Breast epithelium (tissue), 4 donors: Measurements from ENCODE around the gene MYCN. TPM values are rescaled to one million over a fixed set of nuclear protein-coding genes. Genes with fewer than 3 reads are reported as not detected.
"Not testable (repeated sequence)": the region's sequence is repeated elsewhere in the genome, so short reads cannot be mapped to it uniquely, and the experiment has no call there.

Experiments used
- DNase-seq, 2 donors: peaks; one replicate each; pipeline ENCODE4 v3.0.0-alpha.2; 2019; ENCODE audit warnings: low spot score in 2 of 2
- H3K27ac ChIP-seq, 2 donors: fragments of 200-600 bp; sonication (generic) in 1 of 2; one replicate each; pipeline ENCODE4 v1.5.1; 2016 to 2019; ENCODE audit warnings: mild to moderate bottlenecking in 1 of 2
- H3K27me3 ChIP-seq, 2 donors: fragments of 200-600 bp; sonication (generic) in 1 of 2; one replicate each; pipeline versions ENCODE4 v1.5.1 to v1.6.0; 2017 to 2019; ENCODE audit warnings: control low read depth in 1 of 2, mild to moderate bottlenecking in 1 of 2
- H3K36me3 ChIP-seq: fragments of 200-600 bp; one replicate; pipeline ENCODE4 v1.5.1; 2019
- H3K4me1 ChIP-seq, 2 donors: fragments of 200-600 bp; sonication (generic); one replicate each; pipeline ENCODE4 v1.5.1; 2016 to 2019; ENCODE audit warnings: control low read depth in 1 of 2
- H3K4me3 ChIP-seq, 3 donors: fragments of 200-600 bp; sonication (generic); 1 replicate in 2 of 3; 2 replicates in 1 of 3; pipeline ENCODE4 v1.5.1; 2016 to 2019; ENCODE audit warnings: mild to moderate bottlenecking in 3 of 3, moderate library complexity in 2 of 3
- H3K9me3 ChIP-seq, 2 donors: fragments of 200-600 bp; sonication (generic) in 1 of 2; one replicate each; pipeline ENCODE4 v1.5.1; 2016 to 2019; ENCODE audit warnings: control low read depth in 1 of 2
- CTCF ChIP-seq, 3 donors: fragments of 450-650 bp; IDR thresholded peaks; one replicate each; pipeline ENCODE4 v1.5.1; 2016 to 2017; ENCODE audit warnings: antibody characterized with exemption in 3 of 3, mild to moderate bottlenecking in 3 of 3, moderate library complexity in 3 of 3
- POLR2A ChIP-seq: fragments of 450-650 bp; IDR thresholded peaks from one replicate; pipeline ENCODE4 v1.6.1; 2016; ENCODE audit warnings: antibody characterized with exemption, mild to moderate bottlenecking, moderate library complexity
- POLR2AphosphoS5 ChIP-seq, 3 donors: sonication (generic); formaldehyde crosslinking; IDR thresholded peaks; one replicate each; pipeline ENCODE4 v1.6.1; 2017; ENCODE audit warnings: antibody characterized with exemption in 3 of 3
- intact Hi-C: fragments of 100-400 bp; cut with DNase I; formaldehyde crosslinking; loops from one replicate; pipeline ENCODE4 v1.15.1; 2023; ENCODE audit warnings: low total_unique reads
- total RNA-seq, 3 donors: library from RNA; depleted of rRNA; stranded (reverse); fragments of >200 nt; gene quantifications; one replicate each; pipeline ENCODE4 v1.1.0, GENCODE V29; 2016

Gene MYCN
- total RNA-seq, 3 donors from 2014 or later, result 0.32 to 0.98 (median 0.59) TPM

- H3K27me3 ChIP-seq, result no peaks in the 10 kb centered on the region
- no peaks in the 10 kb centered on the region for H3K9me3 ChIP-seq
- intact Hi-C loops, result no loop called here
- no peak for DNase-seq
- TF ChIP-seq POLR2A (no peak), POLR2AphosphoS5 (IDR thresholded peaks at IDR 0.05) (no peak), CTCF (IDR thresholded peaks at IDR 0.05) (no peak)
- H3K27ac ChIP-seq, result no peak overlapping the region
- H3K4me1 ChIP-seq, result no peaks in the 10 kb centered on the region
- no peaks in the 10 kb centered on the region for H3K36me3 ChIP-seq
- no peak overlapping the region for H3K4me3 ChIP-seq
Observed at GRCh38 chr2:15909157-15909556, 31.2 kb upstream of the MYCN start.

GRCh38 chr2:15909736-15910135 lies 30.6 kb upstream of the MYCN start:
- Histone ChIP-seq H3K27me3 (no peaks in the 10 kb centered on the region), H3K36me3 (no peaks in the 10 kb centered on the region), H3K9me3 (no peaks in the 10 kb centered on the region), H3K27ac (no peak overlapping the region), H3K4me3 (no peak overlapping the region), H3K4me1 (no peaks in the 10 kb centered on the region)
- no peak for TF ChIP-seq POLR2A
- no peak for TF ChIP-seq POLR2AphosphoS5 (IDR thresholded peaks at IDR 0.05)
- TF ChIP-seq CTCF (IDR thresholded peaks at IDR 0.05), result no peak
- no peak for DNase-seq
- intact Hi-C loops, result no loop called here

- H3K4me1 ChIP-seq, DNase-seq, H3K36me3 ChIP-seq, H3K4me3 ChIP-seq, H3K27me3 ChIP-seq, H3K27ac ChIP-seq, intact Hi-C loops, H3K9me3 ChIP-seq: not testable (repeated sequence)
Observed at GRCh38 chr2:15911270-15911669, 29.1 kb upstream of the MYCN start.

GRCh38 chr2:15911686-15912085 lies 28.7 kb upstream of the MYCN start:
- Histone ChIP-seq H3K27ac (peak overlapping the region; percentile 60 to 78), H3K4me1 (no peaks in the 10 kb centered on the region), H3K9me3 (no peaks in the 10 kb centered on the region), H3K27me3 (no peaks in the 10 kb centered on the region), H3K36me3 (no peaks in the 10 kb centered on the region), H3K4me3 (no peak overlapping the region)
- no peak for DNase-seq
- TF ChIP-seq CTCF (IDR thresholded peaks at IDR 0.05) (no peak), POLR2A (no peak), POLR2AphosphoS5 (IDR thresholded peaks at IDR 0.05) (no peak)
- intact Hi-C loops, result no loop called here

- Histone ChIP-seq H3K4me1 (no peaks in the 10 kb centered on the region), H3K36me3 (no peaks in the 10 kb centered on the region), H3K9me3 (no peaks in the 10 kb centered on the region), H3K4me3 (peak overlapping the region in 1 of 3 donors; percentile 37), H3K27ac (peak overlapping the region; percentile 60 to 78), H3K27me3 (no peaks in the 10 kb centered on the region)
- DNase-seq, result peak; percentile 68 to 82
- intact Hi-C loops, result no loop called here
- TF ChIP-seq CTCF (IDR thresholded peaks at IDR 0.05) (no peak), POLR2AphosphoS5 (IDR thresholded peaks at IDR 0.05) (peak in 1 of 3 donors; percentile 48)
Observed at GRCh38 chr2:15912203-15912602, 28.1 kb upstream of the MYCN start.

- H3K27me3 ChIP-seq, result no peaks in the 10 kb centered on the region
- no peaks in the 10 kb centered on the region for H3K4me1 ChIP-seq
- TF ChIP-seq POLR2A, result no peak
- no peak for TF ChIP-seq POLR2AphosphoS5 (IDR thresholded peaks at IDR 0.05)
- TF ChIP-seq CTCF (IDR thresholded peaks at IDR 0.05), result no peak
- H3K27ac ChIP-seq, result no peak overlapping the region
- H3K9me3 ChIP-seq, result no peaks in the 10 kb centered on the region
- H3K4me3 ChIP-seq, result no peak overlapping the region
- DNase-seq, result no peak
- intact Hi-C loops, result no loop called here
- H3K36me3 ChIP-seq, result no peaks in the 10 kb centered on the region
Observed at GRCh38 chr2:15913146-15913545, 27.2 kb upstream of the MYCN start.
